HEK293 (cell line): ENCODE data around the gene USP22.

Experiments used
- AEBP2 ChIP-seq: fragments of 450-650 bp; formaldehyde crosslinking; IDR thresholded peaks from 2 replicates; pipeline ENCODE4 v1.5.1; 2016; ENCODE audit warnings: missing biosample characterization, missing genetic modification characterization, borderline replicate concordance
- BCL11A ChIP-seq: fragments of 450-650 bp; formaldehyde crosslinking; IDR thresholded peaks from 2 replicates; pipeline ENCODE4 v1.5.1; 2016; ENCODE audit warnings: low read depth, missing biosample characterization, missing genetic modification characterization
- GLIS2 ChIP-seq: fragments of 450-650 bp; formaldehyde crosslinking; IDR thresholded peaks from 2 replicates; pipeline ENCODE4 v1.5.1; 2016; ENCODE audit warnings: missing biosample characterization, missing genetic modification characterization
- IKZF3 ChIP-seq: fragments of 450-650 bp; IDR thresholded peaks from 2 replicates; pipeline ENCODE4 v1.5.0; 2018; ENCODE audit warnings: missing biosample characterization, mild to moderate bottlenecking, missing genetic modification characterization, moderate library complexity
- KLF1 ChIP-seq: fragments of 450-650 bp; formaldehyde crosslinking; IDR thresholded peaks from 2 replicates; pipeline ENCODE4 v1.5.1; 2016; ENCODE audit warnings: missing biosample characterization, missing genetic modification characterization
- MEIS1 ChIP-seq: sonication (generic); formaldehyde crosslinking; IDR thresholded peaks from 2 replicates; pipeline ENCODE4 v1.8.1; 2022; ENCODE audit warnings: missing genetic modification reagents, mild to moderate bottlenecking, borderline replicate concordance
- MYNN ChIP-seq: fragments of 450-650 bp; formaldehyde crosslinking; IDR thresholded peaks from 2 replicates; pipeline ENCODE4 v1.5.1; 2016; ENCODE audit warnings: missing biosample characterization, missing genetic modification characterization, borderline replicate concordance
- MZF1 ChIP-seq: fragments of 450-650 bp; formaldehyde crosslinking; IDR thresholded peaks from 2 replicates; pipeline ENCODE4 v1.5.1; 2017; ENCODE audit warnings: missing biosample characterization, missing genetic modification characterization, borderline replicate concordance
- OVOL3 ChIP-seq: fragments of 450-650 bp; formaldehyde crosslinking; IDR thresholded peaks from 2 replicates; pipeline ENCODE4 v1.5.1; 2016; ENCODE audit warnings: missing biosample characterization, missing genetic modification characterization
- PATZ1 ChIP-seq: fragments of 450-650 bp; formaldehyde crosslinking; IDR thresholded peaks from 2 replicates; pipeline ENCODE4 v1.5.1; 2016; ENCODE audit warnings: missing biosample characterization, missing genetic modification characterization
- PBX3 ChIP-seq: sonication (generic); formaldehyde crosslinking; IDR thresholded peaks from 2 replicates; pipeline ENCODE4 v1.8.1; 2022; ENCODE audit warnings: mild to moderate bottlenecking, moderate library complexity, missing genetic modification reagents
- SP3 ChIP-seq: fragments of 450-650 bp; formaldehyde crosslinking; IDR thresholded peaks from 2 replicates; pipeline ENCODE4 v1.5.1; 2016; ENCODE audit warnings: missing biosample characterization, missing genetic modification characterization
- TRIM28 ChIP-seq: IDR thresholded peaks from 2 replicates; pipeline ENCODE4 v1.6.1; 2011; ENCODE audit warnings: low read length, control low read depth, borderline replicate concordance
- ZBTB8A ChIP-seq: fragments of 450-650 bp; formaldehyde crosslinking; IDR thresholded peaks from 2 replicates; pipeline ENCODE4 v1.5.1; 2016; ENCODE audit warnings: missing biosample characterization, missing genetic modification characterization
- ZNF175 ChIP-seq: fragments of 450-650 bp; formaldehyde crosslinking; IDR thresholded peaks from 2 replicates; pipeline ENCODE4 v1.5.1; 2016; ENCODE audit warnings: missing biosample characterization, missing genetic modification characterization
- ZNF26 ChIP-seq: fragments of 450-650 bp; formaldehyde crosslinking; IDR thresholded peaks from 2 replicates; pipeline ENCODE4 v1.5.1; 2016; ENCODE audit warnings: missing biosample characterization, missing genetic modification characterization
- ZNF266 ChIP-seq: fragments of 450-650 bp; formaldehyde crosslinking; IDR thresholded peaks from 2 replicates; pipeline ENCODE4 v1.5.1; 2016; ENCODE audit warnings: missing biosample characterization, missing genetic modification characterization, low read depth
- ZNF292 ChIP-seq: fragments of 450-650 bp; formaldehyde crosslinking; IDR thresholded peaks from 2 replicates; pipeline ENCODE4 v1.5.1; 2016; ENCODE audit warnings: low read depth, missing biosample characterization, missing genetic modification characterization, borderline replicate concordance
- ZNF350 ChIP-seq: fragments of 450-650 bp; formaldehyde crosslinking; IDR thresholded peaks from 2 replicates; pipeline ENCODE4 v1.5.0; 2017; ENCODE audit warnings: missing biosample characterization, mild to moderate bottlenecking, missing genetic modification characterization
- ZNF423 ChIP-seq: fragments of 450-650 bp; formaldehyde crosslinking; IDR thresholded peaks from 2 replicates; pipeline ENCODE4 v1.5.1; 2016; ENCODE audit warnings: missing biosample characterization, missing genetic modification characterization
- ZNF510 ChIP-seq: fragments of 450-650 bp; formaldehyde crosslinking; IDR thresholded peaks from 2 replicates; pipeline ENCODE4 v1.5.1; 2018; ENCODE audit warnings: mild to moderate bottlenecking, missing genetic modification characterization, missing biosample characterization; ENCODE audit not compliant: insufficient replicate concordance
- ZNF580 ChIP-seq: fragments of 450-650 bp; formaldehyde crosslinking; IDR thresholded peaks from 2 replicates; pipeline ENCODE4 v1.5.1; 2016; ENCODE audit warnings: missing biosample characterization, missing genetic modification characterization
- ZNF610 ChIP-seq: fragments of 450-650 bp; formaldehyde crosslinking; IDR thresholded peaks from 2 replicates; pipeline ENCODE4 v1.5.1; 2016; ENCODE audit warnings: missing biosample characterization, missing genetic modification characterization, borderline replicate concordance
- ZNF639 ChIP-seq: fragments of 450-650 bp; formaldehyde crosslinking; IDR thresholded peaks from 2 replicates; pipeline ENCODE4 v1.5.1; 2016; ENCODE audit warnings: missing biosample characterization, missing genetic modification characterization
- ZNF677 ChIP-seq: fragments of 450-650 bp; IDR thresholded peaks from 2 replicates; pipeline ENCODE4 v1.5.0; 2018; ENCODE audit warnings: missing biosample characterization, mild to moderate bottlenecking, missing genetic modification characterization, moderate library complexity
- ZNF707 ChIP-seq: fragments of 450-650 bp; formaldehyde crosslinking; IDR thresholded peaks from 2 replicates; pipeline ENCODE4 v1.5.1; 2016; ENCODE audit warnings: missing biosample characterization, missing genetic modification characterization
- ZNF747 ChIP-seq: fragments of 450-650 bp; formaldehyde crosslinking; IDR thresholded peaks from 2 replicates; pipeline ENCODE4 v1.5.1; 2016; ENCODE audit warnings: missing biosample characterization, missing genetic modification characterization
- ZNF777 ChIP-seq: fragments of 450-650 bp; formaldehyde crosslinking; IDR thresholded peaks from 2 replicates; pipeline ENCODE4 v1.5.1; 2017; ENCODE audit warnings: missing biosample characterization, missing genetic modification characterization, borderline replicate concordance
- ZNF837 ChIP-seq: fragments of 450-650 bp; formaldehyde crosslinking; IDR thresholded peaks from 2 replicates; pipeline ENCODE4 v1.5.1; 2016; ENCODE audit warnings: missing biosample characterization, missing genetic modification characterization
- ZSCAN16 ChIP-seq: fragments of 450-650 bp; formaldehyde crosslinking; IDR thresholded peaks from 2 replicates; pipeline ENCODE4 v1.5.1; 2016; ENCODE audit warnings: missing biosample characterization, missing genetic modification characterization

Gene USP22

GRCh38 chr17:21043296-21044232 is 753 bp upstream of the USP22 start (continued):
- TF ChIP-seq ZNF510 (tag by site-specific recombination) (no peak), ZNF837 (tag by site-specific recombination) (no peak), PBX3 (CRISPR knock-in tag) (no peak), MEIS1 (CRISPR knock-in tag) (no peak), PATZ1 (tag by site-specific recombination) (peak; percentile 99), MZF1 (tag by site-specific recombination) (no peak), TRIM28 (no peak), ZNF747 (tag by site-specific recombination) (no peak), MYNN (tag by site-specific recombination) (no peak), ZNF777 (tag by site-specific recombination) (no peak), ZNF580 (tag by site-specific recombination) (no peak; the same call in none of the 2 replicates), ZNF175 (tag by site-specific recombination) (no peak), ZNF423 (tag by site-specific recombination) (0 out of 2 replicates have a peak, but pooled peaks have one; percentile 16), SP3 (peak; percentile 64), AEBP2 (tag by site-specific recombination) (no peak), ZNF350 (no peak), ZNF639 (tag by site-specific recombination) (0 out of 2 replicates have a peak, but pooled peaks have one; percentile 44), IKZF3 (tag by site-specific recombination) (peak; percentile 94), ZNF707 (tag by site-specific recombination) (no peak), KLF1 (tag by site-specific recombination) (peak; percentile 67), ZSCAN16 (tag by site-specific recombination) (0 out of 2 replicates have a peak, but pooled peaks have one; percentile 35), OVOL3 (tag by site-specific recombination) (no peak), ZNF677 (no peak), ZNF292 (no peak), BCL11A (tag by site-specific recombination) (peak; percentile 38; the same call in 1 of the 2 replicates), ZNF610 (peak; percentile 76; the same call in 1 of the 2 replicates), GLIS2 (tag by site-specific recombination) (peak; percentile 89), ZBTB8A (tag by site-specific recombination) (peak; percentile 92), ZNF266 (tag by site-specific recombination) (no peak), ZNF26 (tag by site-specific recombination) (no peak)
